ENCODE measurements around the gene SLC18A2.

DNA sequence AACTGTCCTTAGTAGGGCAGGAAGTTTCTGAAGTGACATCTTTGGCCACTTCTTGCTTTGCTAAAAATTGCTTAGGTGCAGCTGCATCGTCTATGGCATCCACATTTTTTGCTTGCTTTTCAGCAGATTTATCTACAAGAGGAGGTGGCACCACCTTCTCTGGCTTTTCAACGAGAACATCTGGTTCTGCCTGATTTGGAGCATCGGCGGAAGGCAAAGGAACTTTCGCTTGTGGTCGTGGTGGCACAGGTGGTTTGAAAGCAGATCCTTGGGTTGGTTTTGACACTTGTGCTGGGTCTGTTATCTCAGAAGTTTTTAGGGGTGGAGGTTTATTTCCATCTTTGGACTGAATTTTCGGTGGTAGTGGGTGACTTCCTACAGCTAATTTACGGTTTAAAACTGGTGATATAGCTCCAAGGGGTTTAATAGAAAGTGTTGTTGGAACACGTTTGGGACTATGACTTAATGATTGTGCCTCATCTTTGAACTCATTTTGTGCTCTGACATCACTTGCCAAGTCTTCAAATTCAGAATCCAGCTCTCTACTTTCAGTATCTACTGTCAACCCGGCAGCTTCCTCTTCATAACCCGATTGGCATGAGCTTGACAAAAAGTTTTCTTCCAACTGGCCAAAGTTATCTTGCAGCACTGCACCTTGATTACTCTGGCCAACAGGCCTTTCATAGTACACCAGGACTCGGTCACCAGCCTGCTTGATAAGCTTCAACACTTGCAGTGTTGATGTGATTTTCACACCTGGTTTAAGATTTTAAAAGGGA lies 44.0 kb downstream of the SLC18A2 start:
- TF ChIP-seq EZH2 (optimal IDR thresholded peaks at IDR 0.05; ENCODE audit: low read depth, low read length): no peak
- TF ChIP-seq, protein P1, sequence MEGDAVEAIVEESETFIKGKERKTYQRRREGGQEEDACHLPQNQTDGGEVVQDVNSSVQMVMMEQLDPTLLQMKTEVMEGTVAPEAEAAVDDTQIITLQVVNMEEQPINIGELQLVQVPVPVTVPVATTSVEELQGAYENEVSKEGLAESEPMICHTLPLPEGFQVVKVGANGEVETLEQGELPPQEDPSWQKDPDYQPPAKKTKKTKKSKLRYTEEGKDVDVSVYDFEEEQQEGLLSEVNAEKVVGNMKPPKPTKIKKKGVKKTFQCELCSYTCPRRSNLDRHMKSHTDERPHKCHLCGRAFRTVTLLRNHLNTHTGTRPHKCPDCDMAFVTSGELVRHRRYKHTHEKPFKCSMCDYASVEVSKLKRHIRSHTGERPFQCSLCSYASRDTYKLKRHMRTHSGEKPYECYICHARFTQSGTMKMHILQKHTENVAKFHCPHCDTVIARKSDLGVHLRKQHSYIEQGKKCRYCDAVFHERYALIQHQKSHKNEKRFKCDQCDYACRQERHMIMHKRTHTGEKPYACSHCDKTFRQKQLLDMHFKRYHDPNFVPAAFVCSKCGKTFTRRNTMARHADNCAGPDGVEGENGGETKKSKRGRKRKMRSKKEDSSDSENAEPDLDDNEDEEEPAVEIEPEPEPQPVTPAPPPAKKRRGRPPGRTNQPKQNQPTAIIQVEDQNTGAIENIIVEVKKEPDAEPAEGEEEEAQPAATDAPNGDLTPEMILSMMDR (IDR thresholded peaks at IDR 0.05; ENCODE audit: low read length): no peak
- no peak for TF ChIP-seq EZH2phosphoT487 (IDR thresholded peaks at IDR 0.05; ENCODE audit: low read length)

All from MM.1S (cell line).